Panc1 (cell line): ENCODE data around the gene UNC13C. TPM values are rescaled to one million over a fixed set of nuclear protein-coding genes. Genes with fewer than 3 reads are reported as not detected.

Experiments
- ATAC-seq: fragments of 200-7000 bp; cut with Tn5 transposase; 2 replicates; pipeline ENCODE4 v1.9.1; 2020; ENCODE audit warnings: mild to moderate bottlenecking, moderate library complexity
- BruUV-seq: library from RNA; stranded (reverse); fragments of 400-500 nt; replicated peaks from 2 replicates; lab custom pipeline; 2021; lab: Mats Ljungman, UMichigan
- CTCF ChIA-PET: fragments of 300-600 bp; sonication (Branson Sonifier 250); formaldehyde crosslinking; loops from one replicate; lab custom pipeline; 2022; ENCODE audit warnings: antibody characterized with exemption; lab: Charles Lee
- POLR2A ChIA-PET: fragments of 300-600 bp; sonication (Branson Sonifier 250); formaldehyde crosslinking; loops from one replicate; lab custom pipeline; 2022; ENCODE audit warnings: antibody characterized with exemption; lab: Charles Lee
- DNase-seq: peaks from one replicate; pipeline ENCODE4 v3.0.0-alpha.2; 2010; ENCODE audit warnings: low read depth, low spot score
- H3K27ac ChIP-seq: 2 replicates; pipeline ENCODE4 v1.5.1; 2011; ENCODE audit warnings: mild to moderate bottlenecking, low read length, inconsistent platforms
- H3K27me3 ChIP-seq: fragments of 200-500 bp; sonication (Bioruptor generic); 2 replicates; pipeline ENCODE4 v1.6.0; 2014; ENCODE audit warnings: low read length, inconsistent platforms; ENCODE audit not compliant: control insufficient read depth, insufficient read depth
- H3K36me3 ChIP-seq: fragments of 200-500 bp; sonication (Bioruptor generic); 2 replicates; pipeline ENCODE4 v1.5.1; 2014; ENCODE audit warnings: inconsistent platforms, mild to moderate bottlenecking, low read length, moderate library complexity; ENCODE audit not compliant: control insufficient read depth, insufficient read depth
- H3K4me1 ChIP-seq: 2 replicates; pipeline ENCODE4 v1.5.1; 2011; ENCODE audit warnings: inconsistent platforms, mild to moderate bottlenecking, low read length, moderate library complexity; ENCODE audit not compliant: control insufficient read depth, insufficient read depth
- H3K4me3 ChIP-seq, 2 experiments: 2 replicates each; pipeline ENCODE4 v1.5.1; 2011 to 2012; ENCODE audit warnings: low read depth in 2 of 2, low read length in 2 of 2, mild to moderate bottlenecking in 2 of 2, inconsistent platforms in 1 of 2, moderate library complexity in 1 of 2
- H3K9me3 ChIP-seq: fragments of 200-500 bp; sonication (Bioruptor generic); 2 replicates; pipeline ENCODE4 v1.5.1; 2014; ENCODE audit warnings: low read depth, mild to moderate bottlenecking, inconsistent platforms, low read length, moderate library complexity; ENCODE audit not compliant: control insufficient read depth, insufficient read depth
- CTCF ChIP-seq: fragments of 450-650 bp; IDR thresholded peaks from 2 replicates; pipeline ENCODE4 v1.5.1; 2017; ENCODE audit warnings: mild to moderate bottlenecking
- POLR2AphosphoS5 ChIP-seq: IDR thresholded peaks from 2 replicates; pipeline ENCODE4 v1.6.1; 2012; ENCODE audit warnings: mild to moderate bottlenecking, low read depth, low read length, moderate library complexity
- REST ChIP-seq, 2 experiments: IDR thresholded peaks; 2 replicates each; pipeline ENCODE4 v1.6.1; 2011 to 2012; ENCODE audit warnings: low read depth in 2 of 2, control low read depth in 1 of 2, low read length in 1 of 2, mild to moderate bottlenecking in 1 of 2, moderate library complexity in 1 of 2; ENCODE audit not compliant: insufficient read depth in 1 of 2
- SIN3A ChIP-seq: IDR thresholded peaks from 2 replicates; pipeline ENCODE4 v1.6.1; 2012; ENCODE audit warnings: low read depth, mild to moderate bottlenecking, low read length, moderate library complexity, borderline replicate concordance; ENCODE audit not compliant: insufficient read depth
- TCF7L2 ChIP-seq: IDR thresholded peaks from 2 replicates; pipeline ENCODE4 v1.6.1; 2011; ENCODE audit warnings: mild to moderate bottlenecking, low read depth, low read length, inconsistent platforms
- in situ Hi-C: cut with HindIII; loops from 2 replicates; pipeline ENCODE4 v1.10.0; 2016; ENCODE audit warnings: low sequenced_read_pairs, low pct_unique_long_range_greater_than_20kb
- intact Hi-C: fragments of 100-400 bp; cut with micrococcal nuclease; formaldehyde crosslinking; loops from one replicate; pipeline ENCODE4 v1.10.0; 2022; ENCODE audit not compliant: unreplicated experiment
- total RNA-seq: library from RNA; stranded (reverse); gene quantifications from one replicate; pipeline ENCODE4 v1.2.1, GENCODE V29; 2021; ENCODE audit not compliant: unreplicated experiment

The UNC13C gene
- total RNA-seq, 1 experiment from 2014 or later, result not detected

- ATAC-seq (no peak), DNase-seq (no peak)
- BruUV-seq, result no TSS peak
- in situ Hi-C loops (no loop called here), intact Hi-C loops (no loop called here)
- H3K4me3 ChIP-seq, result no peak overlapping the region
- no peaks in the 10 kb centered on the region for H3K9me3 ChIP-seq
- no peaks in the 10 kb centered on the region for H3K27me3 ChIP-seq
- no peak overlapping the region for H3K27ac ChIP-seq
- no peak for TF ChIP-seq CTCF
- TF ChIP-seq POLR2AphosphoS5, result no peak
- no peak for TF ChIP-seq REST (IDR thresholded peaks at IDR 0.05; ENCODE audit: insufficient read depth in 1 of 2, low read depth in 2 of 2, low read length in 1 of 2)
- TF ChIP-seq TCF7L2, result no peak
- no peak for TF ChIP-seq SIN3A
- H3K4me1 ChIP-seq, result no peaks in the 10 kb centered on the region
- no peaks in the 10 kb centered on the region for H3K36me3 ChIP-seq
- POLR2A ChIA-PET, result no interaction called here
- CTCF ChIA-PET, result no interaction called here
Measured at GRCh38 chr15:54159012-54159411, 180.8 kb downstream of the UNC13C start.

GRCh38 chr15:54187325-54187724 is 209.1 kb downstream of the UNC13C start:
- no TSS peak for BruUV-seq
- TF ChIP-seq TCF7L2, result no peak
- TF ChIP-seq SIN3A, result no peak
- no peak for TF ChIP-seq CTCF
- no peak for TF ChIP-seq REST (IDR thresholded peaks at IDR 0.05; ENCODE audit: insufficient read depth in 1 of 2, low read depth in 2 of 2, low read length in 1 of 2)
- TF ChIP-seq POLR2AphosphoS5, result no peak

More at GRCh38 chr15:54187325-54187724, 209.1 kb downstream of the UNC13C start:
- CTCF ChIA-PET, result no interaction called here
- H3K4me3 ChIP-seq, result no peak overlapping the region
- no peaks in the 10 kb centered on the region for H3K4me1 ChIP-seq
- in situ Hi-C loops (no loop called here), intact Hi-C loops (no loop called here)
- no peak for DNase-seq
- H3K9me3 ChIP-seq, result no peaks in the 10 kb centered on the region
- H3K36me3 ChIP-seq, result no peaks in the 10 kb centered on the region
- ATAC-seq, result no peak
- POLR2A ChIA-PET, result no interaction called here
- H3K27ac ChIP-seq, result no peak overlapping the region
- no peaks in the 10 kb centered on the region for H3K27me3 ChIP-seq
